ENCODE results near the gene C6orf52.
"Not testable (repeated sequence)": the region's sequence is repeated elsewhere in the genome, so short reads cannot be mapped to it uniquely, and the experiment has no call there.

C6orf52 gene

GRCh38 chr6:10722820-10723566 lies 28.6 kb upstream of the C6orf52 start, which contains the start of gene TMEM14C:
TMEM14C (plus strand) TSS chr6:10723070; CDS start chr6:10724614, 1,544 bp downstream.
- DNase-seq: peak; percentile 99
- H3K27me3 Mint-ChIP-seq (ENCODE audit: low read depth, poor library complexity): peaks cover 3% of the 10 kb centered on the region
- peaks cover 32% of the 10 kb centered on the region for H3K36me3 Mint-ChIP-seq (ENCODE audit: low read depth)
- H3K4me1 Mint-ChIP-seq: peaks cover 51% of the 10 kb centered on the region
- H3K27ac Mint-ChIP-seq: peak within 1 kb of the TSS; percentile 99
- TF ChIP-seq, protein P1, sequence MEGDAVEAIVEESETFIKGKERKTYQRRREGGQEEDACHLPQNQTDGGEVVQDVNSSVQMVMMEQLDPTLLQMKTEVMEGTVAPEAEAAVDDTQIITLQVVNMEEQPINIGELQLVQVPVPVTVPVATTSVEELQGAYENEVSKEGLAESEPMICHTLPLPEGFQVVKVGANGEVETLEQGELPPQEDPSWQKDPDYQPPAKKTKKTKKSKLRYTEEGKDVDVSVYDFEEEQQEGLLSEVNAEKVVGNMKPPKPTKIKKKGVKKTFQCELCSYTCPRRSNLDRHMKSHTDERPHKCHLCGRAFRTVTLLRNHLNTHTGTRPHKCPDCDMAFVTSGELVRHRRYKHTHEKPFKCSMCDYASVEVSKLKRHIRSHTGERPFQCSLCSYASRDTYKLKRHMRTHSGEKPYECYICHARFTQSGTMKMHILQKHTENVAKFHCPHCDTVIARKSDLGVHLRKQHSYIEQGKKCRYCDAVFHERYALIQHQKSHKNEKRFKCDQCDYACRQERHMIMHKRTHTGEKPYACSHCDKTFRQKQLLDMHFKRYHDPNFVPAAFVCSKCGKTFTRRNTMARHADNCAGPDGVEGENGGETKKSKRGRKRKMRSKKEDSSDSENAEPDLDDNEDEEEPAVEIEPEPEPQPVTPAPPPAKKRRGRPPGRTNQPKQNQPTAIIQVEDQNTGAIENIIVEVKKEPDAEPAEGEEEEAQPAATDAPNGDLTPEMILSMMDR (IDR thresholded peaks at IDR 0.05): no peak
- H3K9me3 Mint-ChIP-seq: peaks cover 15% of the 10 kb centered on the region
- peak within 1 kb of the TSS; percentile 97 for H3K4me3 Mint-ChIP-seq

- Mint-ChIP-seq H3K4me3 (peak overlapping the region; percentile 97), H3K9me3 (peaks cover 15% of the 10 kb centered on the region), H3K4me1 (peaks cover 50% of the 10 kb centered on the region), H3K27ac (peak overlapping the region; percentile 99), H3K27me3 (ENCODE audit: low read depth, poor library complexity) (peaks cover 3% of the 10 kb centered on the region), H3K36me3 (ENCODE audit: low read depth) (peaks cover 27% of the 10 kb centered on the region)
- TF ChIP-seq, protein P1 (IDR thresholded peaks at IDR 0.05): no peak
- DNase-seq: no peak
These were observed 28.1 kb upstream of the C6orf52 start for GRCh38 chr6:10722570-10722819.

DNA sequence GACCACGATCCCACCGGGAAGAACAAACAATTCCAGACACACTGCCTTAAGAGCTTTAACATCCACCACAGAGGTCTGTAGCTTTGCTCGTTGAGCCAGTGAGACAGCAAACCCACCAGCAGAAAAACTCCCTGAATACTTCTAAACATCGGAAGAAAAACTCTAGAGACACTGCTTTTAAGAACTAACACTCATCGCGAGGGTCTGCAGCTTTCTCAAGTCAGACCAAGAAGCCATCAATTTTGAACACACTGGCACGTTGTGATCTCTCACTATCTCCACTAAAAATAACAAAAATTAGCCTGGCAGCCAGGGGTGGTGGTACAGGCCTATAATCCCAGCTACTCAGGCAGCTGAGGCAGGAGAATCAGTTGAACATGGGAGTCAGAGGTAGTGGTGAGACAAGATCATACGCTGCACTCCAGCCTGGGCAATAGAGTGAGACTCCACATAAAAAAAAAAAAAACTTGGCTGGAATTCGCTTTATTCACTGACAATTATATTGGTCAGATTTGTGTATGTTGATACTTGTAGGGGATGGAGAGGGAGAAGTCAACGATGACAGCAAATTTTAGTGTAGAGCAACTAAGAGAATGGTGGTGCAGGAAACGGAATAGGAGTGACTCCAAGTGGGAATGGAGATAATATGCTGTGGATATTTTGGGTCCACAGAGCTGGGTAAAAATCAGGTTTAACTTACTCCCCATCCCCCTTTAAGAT lies 27.6 kb upstream of the C6orf52 start:
- peak overlapping the region; percentile 97 for H3K4me3 Mint-ChIP-seq
- H3K4me1 Mint-ChIP-seq: peaks cover 46% of the 10 kb centered on the region
- no peaks in the 10 kb centered on the region for H3K27me3 Mint-ChIP-seq (ENCODE audit: low read depth, poor library complexity)
- DNase-seq: no peak
- H3K36me3 Mint-ChIP-seq (ENCODE audit: low read depth): peaks cover 22% of the 10 kb centered on the region
- TF ChIP-seq, protein P1 (IDR thresholded peaks at IDR 0.05): no peak
- H3K9me3 Mint-ChIP-seq: peaks cover 15% of the 10 kb centered on the region
- H3K27ac Mint-ChIP-seq: peak overlapping the region; percentile 99

GRCh38 chr6:10720960-10721849 lies 26.8 kb upstream of the C6orf52 start:
- H3K27ac Mint-ChIP-seq: peak overlapping the region; percentile 18
- H3K27me3 Mint-ChIP-seq (ENCODE audit: low read depth, poor library complexity); DNase-seq: not testable (repeated sequence)
- H3K9me3 Mint-ChIP-seq: peaks cover 15% of the 10 kb centered on the region
- peaks cover 45% of the 10 kb centered on the region for H3K4me1 Mint-ChIP-seq
- H3K4me3 Mint-ChIP-seq: peak overlapping the region; percentile 97
- H3K36me3 Mint-ChIP-seq (ENCODE audit: low read depth): peaks cover 15% of the 10 kb centered on the region

DNA sequence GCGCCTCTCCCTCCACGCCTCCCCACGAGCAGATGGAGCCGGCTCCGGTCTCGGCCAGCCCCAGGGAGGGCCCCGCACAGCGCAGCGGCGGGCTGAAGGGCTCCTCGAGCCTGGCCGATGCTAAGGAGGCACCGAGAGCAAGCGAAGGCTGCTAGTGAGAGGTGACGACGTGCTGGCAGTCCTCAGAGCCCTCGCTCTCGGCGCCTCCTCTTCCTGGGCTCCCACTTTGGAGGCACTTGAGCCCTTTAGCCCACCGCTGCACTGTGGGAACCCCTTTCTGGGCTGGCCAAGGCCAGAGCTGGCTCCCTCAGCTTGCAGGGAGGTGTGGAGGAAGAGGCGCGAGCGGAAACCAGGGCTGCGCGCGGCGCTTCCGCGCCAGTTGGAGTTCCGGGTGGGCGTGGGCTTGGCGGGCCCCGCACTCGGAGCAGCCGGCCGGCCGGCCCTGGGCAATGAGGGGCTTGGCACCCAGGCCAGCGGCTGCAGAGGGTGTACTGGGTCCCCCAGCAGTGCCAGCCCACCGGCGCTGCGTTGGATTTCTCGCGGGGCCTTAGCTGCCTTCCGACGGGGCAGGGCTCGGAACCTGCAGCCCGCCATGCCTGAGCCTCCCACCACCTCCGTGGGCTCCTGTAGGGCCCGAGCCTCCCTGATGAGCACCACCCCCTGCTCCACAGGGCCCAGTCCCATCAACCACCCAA lies 26.0 kb upstream of the C6orf52 start:
- Mint-ChIP-seq H3K4me1 (peaks cover 40% of the 10 kb centered on the region), H3K4me3 (no peak overlapping the region), H3K27me3 (ENCODE audit: low read depth, poor library complexity) (no peaks in the 10 kb centered on the region), H3K36me3 (ENCODE audit: low read depth) (peaks cover 7% of the 10 kb centered on the region), H3K9me3 (peaks cover 15% of the 10 kb centered on the region), H3K27ac (no peak overlapping the region)
- TF ChIP-seq, protein P1 (IDR thresholded peaks at IDR 0.05): no peak
- DNase-seq: no peak

GRCh38 chr6:10719964-10720264 lies 25.5 kb upstream of the C6orf52 start:
- H3K9me3 Mint-ChIP-seq: peaks cover 15% of the 10 kb centered on the region

More at GRCh38 chr6:10719964-10720264, 25.5 kb upstream of the C6orf52 start:
- Mint-ChIP-seq H3K27me3 (ENCODE audit: low read depth, poor library complexity) (no peaks in the 10 kb centered on the region), H3K27ac (no peak overlapping the region), H3K4me1 (peaks cover 35% of the 10 kb centered on the region), H3K4me3 (no peak overlapping the region), H3K36me3 (ENCODE audit: low read depth) (peaks cover 4% of the 10 kb centered on the region)
- TF ChIP-seq, protein P1 (IDR thresholded peaks at IDR 0.05): no peak
- no peak for DNase-seq
